GM19023 (cell line): ENCODE data around the gene TMEM87A.

ENCODE experiments used
- ATAC-seq: cut with Tn5 transposase; IDR thresholded peaks from one replicate; pipeline ENCODE4 v1.9.1; 2021; ENCODE audit warnings: mild to moderate bottlenecking, moderate library complexity; ENCODE audit not compliant: unreplicated experiment

The TMEM87A gene

GRCh38 chr15:42166225-42166940 is 106.8 kb downstream of the TMEM87A start:
- no peak for ATAC-seq

GRCh38 chr15:42165106-42165505 is 108.1 kb downstream of the TMEM87A start:
- ATAC-seq, result no peak

- ATAC-seq, result no peak
These were observed 109.2 kb downstream of the TMEM87A start for GRCh38 chr15:42163947-42164550.

GRCh38 chr15:42163291-42163690 is 109.9 kb downstream of the TMEM87A start:
- no peak for ATAC-seq
